NK-92 (cell line): ENCODE measurements around the gene PACRG.

Source experiments
- DNase-seq: peaks from one replicate; lab custom pipeline; 2025; ENCODE audit not compliant: unreplicated experiment; lab: John Stamatoyannopoulos, UW

The PACRG gene

GRCh38 chr6:162709431-162709830 lies 18.3 kb upstream of the PACRG start:
- no peak for DNase-seq

GRCh38 chr6:162710419-162710818 lies 17.4 kb upstream of the PACRG start:
- DNase-seq, result no peak

- DNase-seq, result no peak
Observed at GRCh38 chr6:162710936-162711335, 16.8 kb upstream of the PACRG start.

GRCh38 chr6:162711376-162711775 lies 16.4 kb upstream of the PACRG start:
- no peak for DNase-seq

- no peak for DNase-seq
Observed at GRCh38 chr6:162712694-162713093, 15.1 kb upstream of the PACRG start.

- DNase-seq, result no peak
Observed at GRCh38 chr6:162713974-162714780, 13.6 kb upstream of the PACRG start.

- no peak for DNase-seq
Observed at GRCh38 chr6:162715601-162716000, 12.2 kb upstream of the PACRG start.

GRCh38 chr6:162719528-162719927 lies 8.2 kb upstream of the PACRG start:
- DNase-seq, result no peak

- no peak for DNase-seq
Observed at GRCh38 chr6:162721404-162721687, 6.4 kb upstream of the PACRG start.

GRCh38 chr6:162722226-162722625 lies 5.5 kb upstream of the PACRG start:
- no peak for DNase-seq

- no peak for DNase-seq
Observed at GRCh38 chr6:162722633-162723032, 5.1 kb upstream of the PACRG start.

GRCh38 chr6:162726947-162727321 lies 840 bp upstream of the PACRG start:
- no peak for DNase-seq

- DNase-seq, result no peak
Observed at GRCh38 chr6:162728197-162728596, 423 bp downstream of the PACRG start.

- DNase-seq, result no peak
Observed at GRCh38 chr6:162728706-162729105, 932 bp downstream of the PACRG start.

GRCh38 chr6:162730502-162730901 lies 2.7 kb downstream of the PACRG start:
- no peak for DNase-seq

GRCh38 chr6:162733489-162733888 lies 5.7 kb downstream of the PACRG start:
- DNase-seq, result no peak

- DNase-seq, result no peak
Observed at GRCh38 chr6:162736961-162737360, 9.2 kb downstream of the PACRG start.

- DNase-seq, result no peak
Observed at GRCh38 chr6:162750776-162751175, 23.0 kb downstream of the PACRG start.

- no peak for DNase-seq
Observed at GRCh38 chr6:162751211-162751859, 23.6 kb downstream of the PACRG start.

GRCh38 chr6:162753775-162754174 lies 26.0 kb downstream of the PACRG start:
- DNase-seq, result no peak

GRCh38 chr6:162770136-162770535 lies 42.4 kb downstream of the PACRG start:
- DNase-seq, result no peak

- DNase-seq, result no peak
Observed at GRCh38 chr6:162770955-162771354, 43.2 kb downstream of the PACRG start.

GRCh38 chr6:162772466-162772865 lies 44.7 kb downstream of the PACRG start:
- no peak for DNase-seq
